LNCaP clone FGC (cell line): ENCODE results near the gene SOX9.

Source experiments
- DNase-seq: peaks from one replicate; pipeline ENCODE4 v3.0.0-alpha.2; 2011; ENCODE audit warnings: low read depth
- H3K4me3 ChIP-seq: 2 replicates; pipeline ENCODE4 v1.5.1; 2011; ENCODE audit warnings: mild to moderate bottlenecking, low read depth, low read length, control low read depth
- CTCF ChIP-seq: IDR thresholded peaks from 2 replicates; pipeline ENCODE4 v1.5.1; 2012; ENCODE audit warnings: mild to moderate bottlenecking; ENCODE audit not compliant: control insufficient read depth, insufficient read depth; ENCODE audit errors: extremely low read depth

SOX9 gene

GRCh38 chr17:72100470-72100869, 20.4 kb upstream of the SOX9 start:
- H3K4me3 ChIP-seq: no peak overlapping the region
- no peak for DNase-seq
- no peak for TF ChIP-seq CTCF

- TF ChIP-seq CTCF: no peak
- H3K4me3 ChIP-seq: no peak overlapping the region
- no peak for DNase-seq
Observed at GRCh38 chr17:72101526-72101925, 19.3 kb upstream of the SOX9 start.

- no peak for TF ChIP-seq CTCF
- DNase-seq: no peak
Observed at GRCh38 chr17:72102366-72102765, 18.5 kb upstream of the SOX9 start.

GRCh38 chr17:72104164-72104862, 16.5 kb upstream of the SOX9 start:
- no peak overlapping the region for H3K4me3 ChIP-seq
- TF ChIP-seq CTCF: no peak
- DNase-seq: no peak

More at GRCh38 chr17:72102366-72102765, 18.5 kb upstream of the SOX9 start:
- no peak overlapping the region for H3K4me3 ChIP-seq

GRCh38 chr17:72104863-72105234, 16.0 kb upstream of the SOX9 start:
- no peak for TF ChIP-seq CTCF
- H3K4me3 ChIP-seq: no peak overlapping the region
- peak; percentile 58 for DNase-seq

GRCh38 chr17:72107100-72107499, 13.7 kb upstream of the SOX9 start:
- DNase-seq: no peak
- TF ChIP-seq CTCF: no peak

GRCh38 chr17:72110231-72110941, 10.4 kb upstream of the SOX9 start:
- no peak for TF ChIP-seq CTCF
- DNase-seq: no peak
- H3K4me3 ChIP-seq: no peak overlapping the region

More at GRCh38 chr17:72107100-72107499, 13.7 kb upstream of the SOX9 start:
- no peak overlapping the region for H3K4me3 ChIP-seq
